DMS 273 treated with DMSO at 0.1 percent for 48 hours (cell line): ENCODE measurements around the gene PLEKHA7.

Source experiments
- DNase-seq: peaks from one replicate; lab custom pipeline; 2025; lab: John Stamatoyannopoulos, UW

Gene PLEKHA7

GRCh38 chr11:16841481-16841880, 172.7 kb downstream of the PLEKHA7 start:
- no peak for DNase-seq

DNA sequence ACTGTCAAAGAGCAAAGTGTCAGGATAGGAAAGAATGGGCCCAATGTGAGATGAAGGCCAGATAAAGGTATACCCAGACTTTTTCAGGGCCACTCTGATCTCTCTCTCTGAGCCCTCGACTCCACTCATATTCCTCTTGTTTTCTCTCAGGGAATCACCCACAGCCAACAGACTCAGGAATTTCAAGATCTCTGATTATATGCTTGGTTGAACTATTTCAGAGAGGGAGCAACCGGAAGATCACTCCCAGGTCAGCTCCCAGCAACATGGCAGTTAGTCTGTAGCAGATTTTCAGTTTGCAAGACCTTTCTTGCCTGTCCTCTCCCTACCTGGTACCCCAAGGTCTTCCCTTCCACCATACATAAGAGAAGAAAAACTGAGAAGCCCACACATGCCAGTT, 173.3 kb downstream of the PLEKHA7 start:
- DNase-seq, result no peak

- DNase-seq, result no peak
These were observed 174.4 kb downstream of the PLEKHA7 start for GRCh38 chr11:16839821-16840220.

DNA sequence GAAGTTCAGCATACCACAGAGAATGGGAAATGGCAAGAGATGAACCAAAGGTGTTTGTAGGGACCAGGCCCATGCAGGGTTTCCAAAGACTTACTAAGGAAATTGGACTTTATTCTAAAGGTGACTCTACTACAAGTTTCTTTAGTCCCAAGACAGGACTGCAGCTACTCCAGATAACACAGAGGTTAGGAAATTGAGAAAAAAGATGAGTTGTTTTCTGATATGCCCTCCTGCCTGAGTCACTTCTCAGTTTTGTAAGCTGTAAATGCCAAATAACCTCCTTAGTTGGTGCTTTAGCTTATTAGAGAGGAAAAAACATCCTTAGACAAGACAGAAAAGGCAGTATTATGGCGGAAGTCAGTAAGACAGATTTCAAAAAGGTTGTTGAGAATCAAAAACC, 179.8 kb downstream of the PLEKHA7 start:
- DNase-seq, result no peak

DNA sequence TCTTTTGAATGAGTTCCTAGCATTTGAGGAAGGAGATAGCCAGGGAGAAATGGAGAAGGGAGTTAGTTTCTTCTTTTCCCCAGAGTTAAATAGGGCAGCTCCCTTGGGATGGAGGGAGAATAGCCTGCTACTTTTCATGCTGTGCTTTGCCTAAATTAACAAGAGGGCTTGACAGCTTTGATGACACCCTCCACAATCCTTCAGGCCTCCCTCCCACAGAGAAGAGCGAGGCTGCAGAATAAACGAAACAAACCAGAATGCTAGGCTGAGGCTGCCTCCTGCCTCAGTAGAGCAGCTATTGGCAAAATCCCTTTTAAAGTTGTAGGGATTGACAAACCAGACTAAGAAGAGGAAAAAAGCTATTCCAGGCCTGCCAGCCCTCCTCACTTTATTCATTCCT, 181.2 kb downstream of the PLEKHA7 start:
- no peak for DNase-seq

DNA sequence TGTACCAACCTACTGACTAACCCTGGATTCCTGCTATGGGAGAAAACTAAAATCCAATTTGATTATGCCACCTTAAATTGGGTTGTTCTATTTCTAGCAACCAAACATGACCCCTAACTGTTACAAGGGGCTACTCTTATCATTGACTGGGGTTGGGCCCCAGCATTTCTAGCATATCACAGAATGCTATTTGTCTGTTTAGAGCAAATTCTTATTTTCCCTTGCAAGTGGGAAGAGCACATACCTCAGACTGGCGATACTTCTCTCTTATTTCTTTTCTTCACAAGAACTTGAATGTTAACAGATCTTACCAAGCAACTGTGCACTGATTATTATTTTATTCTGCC, 182.0 kb downstream of the PLEKHA7 start:
- DNase-seq, result no peak

GRCh38 chr11:16831316-16832192, 182.7 kb downstream of the PLEKHA7 start:
- DNase-seq, result no peak

DNA sequence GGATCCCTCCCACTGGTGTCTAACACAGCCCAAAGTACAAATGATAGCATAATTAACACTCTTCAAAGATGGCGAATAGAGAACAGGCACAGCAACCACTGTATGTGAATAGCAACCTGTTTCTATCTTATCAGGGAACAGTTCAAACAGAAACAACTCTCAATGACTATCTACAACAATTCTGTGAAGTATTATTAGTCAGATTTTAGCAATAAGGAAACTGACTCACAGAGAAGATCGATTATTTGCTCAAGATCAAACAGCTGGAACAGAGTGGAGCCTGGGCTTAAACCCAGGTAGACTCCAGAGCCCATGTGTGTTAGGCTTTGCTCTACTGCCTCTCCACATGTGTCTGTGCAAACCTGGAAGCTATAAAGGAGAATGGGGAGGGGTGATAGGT, 187.1 kb downstream of the PLEKHA7 start:
- DNase-seq, result no peak

DNA sequence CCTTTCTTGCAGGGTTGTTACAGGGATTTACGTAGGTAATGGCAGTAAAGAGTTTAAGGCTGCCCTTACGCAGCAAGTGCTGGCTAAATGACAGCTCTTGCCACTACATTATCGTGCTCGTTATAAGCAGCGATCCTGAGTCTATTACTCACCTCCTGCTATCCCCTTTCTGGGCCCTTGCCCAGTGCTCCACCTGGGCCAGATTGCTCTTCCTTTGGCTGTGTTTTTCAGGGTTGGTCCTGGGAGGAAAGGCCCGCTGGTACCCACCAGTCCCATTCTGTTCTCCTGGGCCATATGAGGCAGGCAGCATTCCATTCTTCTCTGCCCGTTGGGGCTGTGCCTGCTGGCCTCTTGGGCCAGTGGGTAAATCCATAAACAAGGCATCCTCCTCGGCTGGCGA, 188.2 kb downstream of the PLEKHA7 start:
- DNase-seq, result no peak

DNA sequence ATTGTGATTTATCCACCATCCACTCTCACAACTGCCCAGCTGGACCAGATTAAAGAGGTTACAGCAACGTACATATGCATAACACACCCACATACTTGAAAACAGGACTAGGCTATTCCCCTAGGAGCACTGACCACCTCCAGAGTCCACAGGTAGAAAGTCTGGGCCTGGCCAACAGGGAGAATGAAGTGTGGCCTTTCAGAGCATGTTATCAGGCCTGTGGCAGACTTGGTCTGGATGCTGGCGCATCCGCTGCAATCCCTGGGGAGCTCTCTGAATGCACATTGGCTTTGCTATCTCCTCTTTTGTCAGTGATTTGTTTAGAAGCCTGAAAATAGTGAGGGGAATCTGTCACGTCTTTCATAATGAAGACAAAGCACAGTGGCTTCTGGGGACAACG, 189.1 kb downstream of the PLEKHA7 start:
- DNase-seq, result no peak

DNA sequence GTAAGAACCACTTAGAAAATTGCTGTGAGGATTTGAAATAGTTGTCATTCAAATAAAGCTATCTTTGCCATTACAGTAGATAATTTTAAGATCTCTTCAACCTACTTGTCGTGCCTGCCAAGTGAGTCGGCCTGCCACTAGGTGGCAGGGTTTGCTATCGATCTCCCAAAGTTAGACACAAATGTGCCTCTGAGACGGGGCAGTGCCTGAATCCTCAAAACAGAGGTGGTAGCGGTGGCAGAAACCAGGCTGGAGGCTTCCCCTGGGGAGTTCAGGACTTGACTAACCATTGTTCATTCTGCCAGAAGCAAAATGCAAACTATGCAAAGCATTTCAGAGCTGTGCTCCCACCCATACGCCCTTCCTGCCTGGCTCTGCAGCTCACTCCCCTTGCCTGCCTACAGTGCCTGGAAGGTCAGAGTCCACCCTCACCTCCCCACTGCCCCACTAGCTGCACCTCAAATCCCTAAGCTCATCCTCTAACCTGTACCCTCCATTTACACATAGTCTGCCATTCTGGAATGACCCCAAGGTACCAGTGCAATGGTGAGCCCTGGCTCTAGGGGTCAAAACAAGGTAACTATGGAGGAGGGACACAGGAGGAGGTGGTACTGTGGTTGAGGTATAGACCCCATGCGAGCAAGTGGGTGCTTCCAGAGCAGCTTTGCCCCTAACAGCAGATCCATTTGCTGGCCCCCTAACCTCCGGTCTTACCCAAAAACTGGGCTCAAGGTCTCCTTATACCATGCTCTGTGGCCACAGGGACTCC, 193.7 kb downstream of the PLEKHA7 start:
- no peak for DNase-seq

GRCh38 chr11:16818284-16818683, 195.9 kb downstream of the PLEKHA7 start:
- no peak for DNase-seq

DNA sequence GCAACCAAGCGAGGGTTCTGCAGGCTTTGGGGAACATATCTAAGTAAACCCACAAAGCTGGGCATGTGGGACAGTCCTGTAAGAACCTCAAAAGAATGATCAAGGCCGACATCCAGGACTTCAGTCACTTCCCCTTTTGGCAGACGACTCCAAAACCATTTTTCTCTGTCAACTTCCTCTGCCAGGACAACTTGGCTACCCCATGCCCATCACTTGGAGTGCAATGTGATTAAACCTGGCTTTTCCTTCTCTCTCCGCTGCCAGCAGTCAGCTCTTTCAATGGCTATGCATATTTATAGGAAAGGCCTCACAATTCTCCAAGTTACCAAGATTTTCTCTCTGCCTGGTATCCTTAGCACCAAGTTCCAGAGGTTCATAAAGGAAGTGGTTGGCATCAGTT, 196.9 kb downstream of the PLEKHA7 start:
- no peak for DNase-seq

DNA sequence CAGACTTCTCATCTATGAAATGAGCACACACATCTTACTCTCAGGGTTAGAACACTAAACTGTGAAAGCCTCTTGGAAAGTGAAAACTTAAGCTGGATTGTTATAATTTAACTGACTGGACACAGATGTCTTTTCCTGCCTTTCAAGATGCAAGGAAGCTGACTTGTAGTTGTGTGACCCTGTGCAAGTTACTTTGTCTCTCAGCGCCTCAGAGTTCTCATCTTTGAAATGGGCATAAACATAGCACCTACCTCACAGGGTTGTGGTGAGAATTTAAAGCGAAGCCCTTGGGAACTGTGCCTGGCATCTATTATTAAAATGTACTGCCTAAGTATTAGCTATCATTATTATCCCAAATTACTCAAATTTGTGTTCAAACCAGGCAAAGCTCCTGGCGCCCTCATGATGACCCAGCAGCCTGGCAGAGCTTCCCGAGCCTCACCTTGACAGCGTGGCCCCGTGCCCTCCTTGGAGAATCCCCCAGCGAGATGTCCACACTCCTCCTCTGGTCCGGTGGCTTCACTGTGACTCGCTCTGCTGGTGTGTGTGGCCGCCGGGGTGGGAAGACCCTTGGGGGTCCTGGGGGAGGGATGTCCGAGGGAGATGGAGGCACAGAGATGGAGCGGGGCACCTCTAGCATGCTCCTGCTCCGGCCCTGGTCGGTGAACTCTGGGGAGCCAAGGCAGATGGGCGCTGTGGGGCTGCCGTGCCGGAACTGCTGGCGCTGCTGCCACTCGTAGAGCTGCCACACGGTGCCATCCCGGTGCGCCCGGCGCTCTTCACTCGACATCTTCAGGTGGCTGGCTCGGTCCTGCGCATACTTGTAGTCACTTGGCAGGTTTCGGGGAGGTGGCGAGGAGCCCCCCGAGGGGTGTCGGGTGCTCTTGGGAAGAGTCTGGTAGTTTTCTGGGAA, 197.6 kb downstream of the PLEKHA7 start:
- no peak for DNase-seq

GRCh38 chr11:16815047-16815767, 199.0 kb downstream of the PLEKHA7 start:
- DNase-seq, result no peak

DNA sequence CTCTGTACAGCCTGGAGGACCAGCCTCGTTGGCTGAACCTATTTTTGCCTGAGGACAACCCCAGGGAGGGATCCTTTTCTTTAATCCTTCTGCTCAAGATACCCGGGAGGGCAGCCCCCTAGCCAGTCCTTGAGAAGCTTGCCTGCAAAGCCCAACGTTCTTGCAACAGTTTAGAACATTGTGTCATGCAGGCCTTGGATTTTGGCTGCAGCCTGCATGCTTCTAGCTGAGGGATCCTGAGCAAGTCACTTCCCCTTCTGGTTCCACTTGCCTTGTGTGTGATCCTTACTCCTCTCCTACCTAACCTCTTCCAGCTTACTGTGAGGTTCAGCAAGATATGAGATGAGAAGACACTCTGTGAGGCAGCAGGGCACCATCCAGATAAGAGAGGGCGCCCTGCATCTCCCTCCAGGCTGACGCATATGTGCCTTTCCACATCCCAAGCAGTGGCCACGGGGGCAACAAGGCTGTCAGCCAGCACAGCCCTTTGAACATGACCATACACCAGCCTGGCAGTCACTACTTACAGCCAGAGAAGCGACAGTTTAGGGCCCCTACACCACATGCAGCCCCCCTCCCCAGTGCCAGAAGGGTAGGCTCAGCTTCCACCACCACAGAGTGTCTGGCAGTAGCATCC, 199.7 kb downstream of the PLEKHA7 start:
- no peak for DNase-seq

DNA sequence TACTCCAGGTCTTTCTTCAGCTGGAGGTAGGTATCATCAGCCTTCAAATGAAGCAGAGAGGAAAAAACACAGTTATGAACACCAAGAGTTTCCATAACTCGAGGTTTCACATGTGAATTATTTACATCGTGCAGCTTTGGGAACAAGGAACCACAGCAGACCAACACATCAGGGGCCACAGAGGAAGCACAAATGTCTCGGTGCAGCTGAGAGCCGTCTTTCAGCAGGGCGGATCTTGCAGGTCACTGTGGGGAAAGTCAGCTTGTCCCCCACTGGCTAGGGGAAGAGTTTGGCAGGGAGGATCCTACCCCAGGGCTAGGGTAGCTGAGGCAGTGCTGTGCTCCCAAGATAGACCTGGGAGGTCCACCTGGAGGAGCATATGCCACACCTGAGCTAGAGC, 201.1 kb downstream of the PLEKHA7 start:
- DNase-seq, result no peak

DNA sequence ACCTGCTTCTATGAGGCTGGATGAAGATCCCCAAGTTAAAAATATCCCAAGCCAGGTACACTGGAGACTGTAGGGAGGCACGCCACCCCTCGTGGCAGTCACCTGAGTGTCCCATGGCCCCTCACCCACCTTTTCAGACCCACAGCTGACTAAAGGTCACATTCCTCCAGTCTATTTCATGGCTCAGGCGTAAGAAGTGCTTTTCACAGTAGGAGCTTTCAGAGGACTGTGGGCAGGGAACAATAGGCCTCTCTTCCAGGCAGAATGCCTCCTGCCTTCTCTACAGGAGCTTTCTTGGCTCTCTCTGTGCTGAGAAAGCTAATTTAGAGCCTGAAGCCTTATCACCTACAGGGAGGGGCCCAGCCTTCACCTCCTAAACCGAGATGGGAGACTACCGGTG, 201.9 kb downstream of the PLEKHA7 start:
- DNase-seq, result no peak

DNA sequence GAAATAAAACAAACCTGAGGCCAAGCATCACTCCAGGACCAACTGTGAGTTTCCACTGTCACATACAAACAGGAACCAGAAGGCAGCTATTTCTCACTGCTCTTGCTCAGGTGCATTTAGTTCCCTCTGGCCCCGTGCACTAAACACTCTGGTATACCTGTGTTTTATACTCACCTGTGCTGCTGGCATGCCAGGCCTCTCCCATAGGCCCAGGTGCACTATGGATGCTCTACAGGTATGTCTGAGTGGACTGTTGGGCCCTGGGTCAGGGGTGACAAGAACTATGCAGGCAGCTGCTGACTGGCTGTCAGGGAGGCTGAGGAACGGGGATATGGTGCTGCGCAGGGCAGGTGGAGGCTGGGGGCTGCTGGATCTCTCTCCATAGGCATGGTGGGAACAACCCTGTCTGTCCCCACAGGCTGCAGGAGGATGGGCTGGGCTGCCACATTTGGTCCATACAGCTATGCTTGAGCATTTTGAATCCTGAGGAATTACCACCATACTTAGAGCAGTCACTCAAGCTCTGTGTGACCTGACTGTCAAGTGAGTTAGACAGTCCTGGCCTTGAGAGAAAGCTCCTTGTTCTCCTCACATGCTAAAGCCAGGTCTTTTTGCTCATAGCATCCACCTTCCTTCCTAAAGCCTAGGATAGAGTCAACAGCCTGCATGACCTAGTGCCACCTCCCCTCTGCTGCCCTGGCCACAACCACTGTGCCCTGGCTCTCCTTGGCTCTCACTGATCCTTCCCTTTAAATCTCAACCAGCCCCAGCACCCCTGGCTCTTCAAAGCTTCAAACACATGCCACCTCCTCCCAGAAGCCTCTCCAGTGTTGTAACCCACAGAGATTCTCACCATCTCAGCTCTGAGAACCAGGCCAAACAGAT, 202.8 kb downstream of the PLEKHA7 start:
- no peak for DNase-seq
